ENCODE results near the gene MAPT. TPM values are rescaled to one million over a fixed set of nuclear protein-coding genes. Genes with fewer than 3 reads are reported as not detected.

MAPT gene
- total RNA-seq, 1 experiment from 2014 or later, result 8.3 TPM

GRCh38 chr17:46007461-46007965, 113.2 kb downstream of the MAPT start:
- TF ChIP-seq EZH2 (IDR thresholded peaks at IDR 0.05; ENCODE audit: borderline replicate concordance, low read depth, low read length, poor library complexity, severe bottlenecking) (no peak), CTCF (conservative IDR thresholded peaks at IDR 0.05; ENCODE audit: low read depth, low read length) (no peak)
- ChIA-PET POLR2A (ENCODE audit: low non-redundant PET) (no interaction called here), CTCF (no interaction called here)
- Histone ChIP-seq H3K4me3 (ENCODE audit: low read depth, low read length, poor library complexity, severe bottlenecking) (no peak overlapping the region), H3K27me3 (replicated peaks; ENCODE audit: insufficient read depth, low read depth, low read length, poor library complexity) (no peaks in the 10 kb centered on the region), H3K36me3 (ENCODE audit: insufficient read depth, low read length, poor library complexity, severe bottlenecking) (no peaks in the 10 kb centered on the region), H3K9me3 (ENCODE audit: low read depth, low read length, poor library complexity, severe bottlenecking) (no peaks in the 10 kb centered on the region), H3K27ac (ENCODE audit: low read depth, low read length, poor library complexity, severe bottlenecking) (no peak overlapping the region), H3K4me1 (ENCODE audit: insufficient read depth, low read length, poor library complexity, severe bottlenecking) (no peaks in the 10 kb centered on the region)
- BruUV-seq (replicated peaks), result no TSS peak
- DNase-seq (ENCODE audit: low spot score), result no peak
- intact Hi-C loops (cut with micrococcal nuclease; ENCODE audit: unreplicated experiment), result no loop called here

GRCh38 chr17:46008591-46008990, 114.2 kb downstream of the MAPT start:
- Histone ChIP-seq H3K27me3 (replicated peaks; ENCODE audit: insufficient read depth, low read depth, low read length, poor library complexity) (no peaks in the 10 kb centered on the region), H3K4me3 (ENCODE audit: low read depth, low read length, poor library complexity, severe bottlenecking) (no peak overlapping the region), H3K4me1 (ENCODE audit: insufficient read depth, low read length, poor library complexity, severe bottlenecking) (peaks cover 3% of the 10 kb centered on the region), H3K27ac (ENCODE audit: low read depth, low read length, poor library complexity, severe bottlenecking) (no peak overlapping the region), H3K9me3 (ENCODE audit: low read depth, low read length, poor library complexity, severe bottlenecking) (no peaks in the 10 kb centered on the region), H3K36me3 (ENCODE audit: insufficient read depth, low read length, poor library complexity, severe bottlenecking) (no peaks in the 10 kb centered on the region)
- intact Hi-C loops (cut with micrococcal nuclease; ENCODE audit: unreplicated experiment), result no loop called here
- TF ChIP-seq EZH2 (IDR thresholded peaks at IDR 0.05; ENCODE audit: borderline replicate concordance, low read depth, low read length, poor library complexity, severe bottlenecking) (no peak), CTCF (conservative IDR thresholded peaks at IDR 0.05; ENCODE audit: low read depth, low read length) (no peak)
- DNase-seq (ENCODE audit: low spot score), result no peak
- ChIA-PET POLR2A (ENCODE audit: low non-redundant PET) (no interaction called here), CTCF (no interaction called here)
- BruUV-seq (replicated peaks), result no TSS peak

GRCh38 chr17:46009681-46010596, 115.6 kb downstream of the MAPT start:
- POLR2A ChIA-PET (ENCODE audit: low non-redundant PET), result no interaction called here
- intact Hi-C loops (cut with micrococcal nuclease; ENCODE audit: unreplicated experiment), result no loop called here
- BruUV-seq (replicated peaks), result no TSS peak

More at GRCh38 chr17:46009681-46010596, 115.6 kb downstream of the MAPT start:
- no peak for DNase-seq (ENCODE audit: low spot score)
- no peak for TF ChIP-seq EZH2 (IDR thresholded peaks at IDR 0.05; ENCODE audit: borderline replicate concordance, low read depth, low read length, poor library complexity, severe bottlenecking)
- TF ChIP-seq CTCF (conservative IDR thresholded peaks at IDR 0.05; ENCODE audit: low read depth, low read length), result no peak
- Histone ChIP-seq H3K27ac (ENCODE audit: low read depth, low read length, poor library complexity, severe bottlenecking) (no peak overlapping the region), H3K36me3 (ENCODE audit: insufficient read depth, low read length, poor library complexity, severe bottlenecking) (no peaks in the 10 kb centered on the region), H3K27me3 (replicated peaks; ENCODE audit: insufficient read depth, low read depth, low read length, poor library complexity) (no peaks in the 10 kb centered on the region), H3K9me3 (ENCODE audit: low read depth, low read length, poor library complexity, severe bottlenecking) (no peaks in the 10 kb centered on the region), H3K4me3 (ENCODE audit: low read depth, low read length, poor library complexity, severe bottlenecking) (no peak overlapping the region), H3K4me1 (ENCODE audit: insufficient read depth, low read length, poor library complexity, severe bottlenecking) (peaks cover 11% of the 10 kb centered on the region)
- CTCF ChIA-PET, result no interaction called here

All from A673 (cell line).